ENCODE data around the gene DISP3.

Gene DISP3

GRCh38 chr1:11514366-11514765 lies 35.4 kb downstream of the DISP3 start:
- no peak overlapping the region for H3K4me3 ChIP-seq (ENCODE audit: low read length)
- H3F3A ChIP-seq (ENCODE audit: control insufficient read depth, insufficient read depth) = no peaks in the 10 kb centered on the region
- no peak overlapping the region for H3K27ac ChIP-seq (ENCODE audit: low read depth, low read length)
- H3K27me3 ChIP-seq (ENCODE audit: control insufficient read depth, low read length) = no peaks in the 10 kb centered on the region
- H3K4me1 ChIP-seq (ENCODE audit: control insufficient read depth, low read length) = no peaks in the 10 kb centered on the region
- TF ChIP-seq CTCF (IDR thresholded peaks at IDR 0.05; ENCODE audit: low read depth, low read length, poor library complexity, severe bottlenecking) = no peak
- TF ChIP-seq EZH2phosphoT487 (IDR thresholded peaks at IDR 0.05; ENCODE audit: borderline replicate concordance, low read length) = no peak
- no peaks in the 10 kb centered on the region for H3K79me2 ChIP-seq (ENCODE audit: control insufficient read depth, low read length)
- H3K36me3 ChIP-seq (ENCODE audit: control insufficient read depth, low read length) = no peaks in the 10 kb centered on the region
- no peaks in the 10 kb centered on the region for H3K9me2 ChIP-seq (replicated peaks; ENCODE audit: control insufficient read depth, low read length)
- H3K9me3 ChIP-seq (ENCODE audit: control insufficient read depth, insufficient read depth, low read length) = no peaks in the 10 kb centered on the region
- H3K4me2 ChIP-seq (ENCODE audit: low read length) = no peak overlapping the region
- no peaks in the 10 kb centered on the region for H4K20me1 ChIP-seq (ENCODE audit: control insufficient read depth, insufficient read depth, low read depth, low read length)

GRCh38 chr1:11515368-11516300 lies 36.7 kb downstream of the DISP3 start:
- Histone ChIP-seq H3K79me2 (ENCODE audit: control insufficient read depth, low read length) (no peaks in the 10 kb centered on the region), H3K9me2 (replicated peaks; ENCODE audit: control insufficient read depth, low read length) (no peaks in the 10 kb centered on the region), H3K4me3 (ENCODE audit: low read length) (no peak overlapping the region), H3K4me1 (ENCODE audit: control insufficient read depth, low read length) (no peaks in the 10 kb centered on the region), H4K20me1 (ENCODE audit: control insufficient read depth, insufficient read depth, low read depth, low read length) (no peaks in the 10 kb centered on the region), H3K36me3 (ENCODE audit: control insufficient read depth, low read length) (no peaks in the 10 kb centered on the region), H3K9me3 (ENCODE audit: control insufficient read depth, insufficient read depth, low read length) (no peaks in the 10 kb centered on the region), H3F3A (ENCODE audit: control insufficient read depth, insufficient read depth) (no peaks in the 10 kb centered on the region), H3K27me3 (ENCODE audit: control insufficient read depth, low read length) (no peaks in the 10 kb centered on the region), H3K4me2 (ENCODE audit: low read length) (no peak overlapping the region), H3K27ac (ENCODE audit: low read depth, low read length) (no peak overlapping the region)
- TF ChIP-seq CTCF (IDR thresholded peaks at IDR 0.05; ENCODE audit: low read depth, low read length, poor library complexity, severe bottlenecking) = no peak
- no peak for TF ChIP-seq EZH2phosphoT487 (IDR thresholded peaks at IDR 0.05; ENCODE audit: borderline replicate concordance, low read length)

- no peak for TF ChIP-seq CTCF (IDR thresholded peaks at IDR 0.05; ENCODE audit: low read depth, low read length, poor library complexity, severe bottlenecking)
- no peaks in the 10 kb centered on the region for H3K36me3 ChIP-seq (ENCODE audit: control insufficient read depth, low read length)
- no peaks in the 10 kb centered on the region for H3K9me2 ChIP-seq (replicated peaks; ENCODE audit: control insufficient read depth, low read length)
- H4K20me1 ChIP-seq (ENCODE audit: control insufficient read depth, insufficient read depth, low read depth, low read length) = no peaks in the 10 kb centered on the region
- no peak overlapping the region for H3K4me2 ChIP-seq (ENCODE audit: low read length)
- H3K79me2 ChIP-seq (ENCODE audit: control insufficient read depth, low read length) = no peaks in the 10 kb centered on the region
- H3K4me1 ChIP-seq (ENCODE audit: control insufficient read depth, low read length) = no peaks in the 10 kb centered on the region
- H3K27me3 ChIP-seq (ENCODE audit: control insufficient read depth, low read length) = no peaks in the 10 kb centered on the region
- H3K27ac ChIP-seq (ENCODE audit: low read depth, low read length) = no peak overlapping the region
- H3F3A ChIP-seq (ENCODE audit: control insufficient read depth, insufficient read depth) = no peaks in the 10 kb centered on the region
- H3K9me3 ChIP-seq (ENCODE audit: control insufficient read depth, insufficient read depth, low read length) = no peaks in the 10 kb centered on the region
- H3K4me3 ChIP-seq (ENCODE audit: low read length) = no peak overlapping the region
Measured at GRCh38 chr1:11516961-11517635, 38.1 kb downstream of the DISP3 start.

Measured in DOHH2 (cell line).